Cardiac septum (tissue), 1 donor: ENCODE results near the gene DHCR24. TPM values are rescaled to one million over a fixed set of nuclear protein-coding genes. Genes with fewer than 3 reads are reported as not detected.
A peak's percentile ranks its signal among the peaks of the same experiment; 100 is the strongest.
"Not testable (repeated sequence)": the region's sequence is repeated elsewhere in the genome, so short reads cannot be mapped to it uniquely, and the experiment has no call there.

ENCODE experiments used
- DNase-seq: peaks from one replicate; pipeline ENCODE4 v3.0.0-alpha.2; 2020; ENCODE audit warnings: low spot score
- intact Hi-C: fragments of 100-400 bp; cut with DNase I; formaldehyde crosslinking; loops from one replicate; pipeline ENCODE4 v1.14.0; 2022
- long read RNA-seq: library from polyadenylated mRNA; unstranded; transcript quantifications from one replicate; pipeline ENCODE4 v2.0.0, GENCODE V29; 2021
- total RNA-seq: library from RNA; stranded (reverse); fragmentation: NEBNext Ultra II Directional; extraction: Animal tissue kit (Norgen Biotek cat#: 25700); gene quantifications from one replicate; pipeline ENCODE4 v1.2.1, GENCODE V29; 2021
- donor health status: DM: no; HTN: no; CAD: no.

DHCR24 gene
- 40.3 TPM for total RNA-seq
- long read RNA-seq, full-length matches to known transcripts = 32 of 60 reads
- long read RNA-seq, partial matches to known transcripts = 8 of 60 reads
- long read RNA-seq, other reads (novel, unspliced or antisense) = 20 of 60 reads

GRCh38 chr1:54886724-54887664 lies at the start of gene DHCR24:
Gene DHCR24 (minus strand): TSS chr1:54887195. CDS start chr1:54887119, 76 bp downstream.
- intact Hi-C loops = loop anchor here (5.0 kb wide), 1 partner anchor 60 kb away; no protein-coding TSS in a partner anchor
- peak; percentile 93 for DNase-seq

GRCh38 chr1:54936791-54937190 lies 49.8 kb upstream of the DHCR24 start:
- intact Hi-C loops = no loop called here
- no peak for DNase-seq

- no peak for DNase-seq
- intact Hi-C loops = no loop called here
These were observed 47.9 kb upstream of the DHCR24 start for GRCh38 chr1:54934869-54935268.

- intact Hi-C loops, DNase-seq: not testable (repeated sequence)
These were observed 47.1 kb upstream of the DHCR24 start for GRCh38 chr1:54934081-54934480.

GRCh38 chr1:54931275-54931840 lies 44.4 kb upstream of the DHCR24 start:
- intact Hi-C loops = no loop called here
- DNase-seq = no peak

GRCh38 chr1:54929700-54930099 lies 42.7 kb upstream of the DHCR24 start:
- no peak for DNase-seq
- intact Hi-C loops = no loop called here

GRCh38 chr1:54928327-54928726 lies 41.3 kb upstream of the DHCR24 start:
- no peak for DNase-seq
- intact Hi-C loops = no loop called here

GRCh38 chr1:54927472-54928240 lies 40.7 kb upstream of the DHCR24 start:
- intact Hi-C loops = no loop called here

GRCh38 chr1:54926970-54927369 lies 40.0 kb upstream of the DHCR24 start:
- DNase-seq = no peak
- intact Hi-C loops = no loop called here

More at GRCh38 chr1:54927472-54928240, 40.7 kb upstream of the DHCR24 start:
- DNase-seq = no peak

GRCh38 chr1:54922921-54923421 lies 36.0 kb upstream of the DHCR24 start:
- DNase-seq = no peak
- intact Hi-C loops = no loop called here

GRCh38 chr1:54922040-54922761 lies 35.2 kb upstream of the DHCR24 start:
- no peak for DNase-seq
- intact Hi-C loops = no loop called here

- intact Hi-C loops = no loop called here
- DNase-seq = no peak
These were observed 32.7 kb upstream of the DHCR24 start for GRCh38 chr1:54919367-54920359.

GRCh38 chr1:54911076-54911475 lies 24.1 kb upstream of the DHCR24 start:
- intact Hi-C loops, DNase-seq: not testable (repeated sequence)

GRCh38 chr1:54906586-54906985 lies 19.6 kb upstream of the DHCR24 start:
- DNase-seq = no peak
- intact Hi-C loops = no loop called here

- no peak for DNase-seq
- intact Hi-C loops = no loop called here
These were observed 17.6 kb upstream of the DHCR24 start for GRCh38 chr1:54904476-54905048.

- intact Hi-C loops = no loop called here
- DNase-seq = no peak
These were observed 7.3 kb upstream of the DHCR24 start for GRCh38 chr1:54894271-54894670.

GRCh38 chr1:54892586-54892985 lies 5.6 kb upstream of the DHCR24 start:
- no peak for DNase-seq
- intact Hi-C loops = no loop called here
